ENCODE measurements around the gene GALK1. TPM values are rescaled to one million over a fixed set of nuclear protein-coding genes. Genes with fewer than 3 reads are reported as not detected.

GALK1 gene
- total and polyA plus RNA-seq, 2 of the 13 experiments (the other 11 are each of a cell fraction or from before 2014, with no cell fraction given), result 59.9 to 93.6 TPM

DNA sequence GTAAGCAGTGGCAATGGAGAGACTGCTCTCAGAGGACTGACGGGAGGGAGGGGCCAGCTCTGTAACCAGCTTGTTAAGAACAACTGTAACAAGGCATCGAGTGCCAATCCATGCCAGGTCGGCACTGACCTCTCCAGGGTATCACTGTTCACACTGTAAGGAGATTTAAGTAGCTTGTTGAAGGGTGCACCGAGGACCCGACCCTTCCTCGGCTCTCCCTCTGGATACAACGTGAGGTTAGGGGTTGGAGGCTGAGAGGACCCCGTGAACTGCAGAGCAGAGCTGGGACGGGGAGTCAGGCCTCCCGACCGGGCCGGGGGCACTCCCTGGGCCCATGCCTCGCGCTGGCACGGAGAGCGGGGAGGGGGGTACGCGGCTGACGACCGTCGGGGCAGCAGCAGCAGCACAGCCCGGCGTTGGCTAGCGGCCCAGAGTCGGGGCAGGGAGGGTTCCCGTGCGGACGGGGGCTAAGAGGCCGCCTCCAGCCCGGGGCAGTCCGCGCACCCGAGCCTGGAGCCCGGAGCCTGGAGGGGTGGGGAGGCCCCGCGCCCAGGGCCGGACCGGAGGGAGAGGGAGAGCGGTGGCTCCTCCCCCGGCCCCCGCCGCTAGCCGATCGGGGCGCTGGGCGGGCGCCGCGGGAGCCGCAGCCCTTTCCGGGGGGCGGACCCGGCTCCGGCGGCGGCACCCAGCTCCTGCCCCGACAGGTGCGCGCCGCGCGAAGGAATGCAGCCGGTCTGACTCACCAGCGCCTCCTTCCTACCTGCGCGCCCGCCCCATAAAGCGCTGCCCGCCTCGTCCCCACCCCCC lies 44.1 kb downstream of the GALK1 start, which contains the start of gene ITGB4 (continued):
- TF ChIP-seq ZNF318 (CRISPR knock-in tag; IDR thresholded peaks at IDR 0.05), result peak; percentile 75; the same call in 1 of the 2 replicates
- TF ChIP-seq ZZZ3 (CRISPR knock-in tag; IDR thresholded peaks at IDR 0.05; ENCODE audit: borderline replicate concordance), result no peak
- TF ChIP-seq, protein P1, sequence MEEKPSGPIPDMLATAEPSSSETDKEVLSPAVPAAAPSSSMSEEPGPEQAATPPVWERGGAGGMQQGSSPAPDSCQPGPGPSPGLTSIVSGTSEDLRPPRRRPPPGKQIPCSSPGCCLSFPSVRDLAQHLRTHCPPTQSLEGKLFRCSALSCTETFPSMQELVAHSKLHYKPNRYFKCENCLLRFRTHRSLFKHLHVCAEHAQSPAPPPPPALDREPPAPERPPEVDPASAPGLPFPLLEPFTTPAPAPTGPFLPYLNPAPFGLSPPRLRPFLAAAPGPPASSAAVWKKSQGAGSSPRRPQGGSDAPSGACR (CRISPR knock-in tag; IDR thresholded peaks at IDR 0.05), result 0 out of 2 replicates have a peak, but pooled peaks have one; percentile 48
- no peak for TF ChIP-seq FOXK1 (CRISPR knock-in tag; IDR thresholded peaks at IDR 0.05; ENCODE audit: borderline replicate concordance, low read depth)
- TF ChIP-seq ZNF687 (CRISPR knock-in tag; IDR thresholded peaks at IDR 0.05), result peak; percentile 68
- 0 out of 2 replicates have a peak, but pooled peaks have one; percentile 19 for TF ChIP-seq STAG1 (CRISPR knock-in tag; IDR thresholded peaks at IDR 0.05)
- TF ChIP-seq ZMYM2 (CRISPR knock-in tag; IDR thresholded peaks at IDR 0.05), result peak; percentile 59; the same call in 1 of the 2 replicates

Data from HepG2 (cell line).